SU-DHL-6 (cell line): Measurements from ENCODE around the gene CAMSAP1.

Experiments used
- EZH2phosphoT487 ChIP-seq: fragments of 200-600 bp; sonication (generic), shearing (Covaris generic); conservative IDR thresholded peaks from 2 replicates; pipeline ENCODE4 v1.6.1; 2018; ENCODE audit warnings: mild to moderate bottlenecking, antibody characterized with exemption, low read length, moderate library complexity, mixed read lengths
- TF ChIP-seq, protein P1 (sequence below): fragments of 200-600 bp; sonication (generic); IDR thresholded peaks from one replicate; pipeline ENCODE4 v1.5.1; 2017; ENCODE audit warnings: antibody characterized with exemption, mild to moderate bottlenecking, low read length, moderate library complexity; ENCODE audit not compliant: insufficient read depth, poor library complexity, severe bottlenecking

DNA sequence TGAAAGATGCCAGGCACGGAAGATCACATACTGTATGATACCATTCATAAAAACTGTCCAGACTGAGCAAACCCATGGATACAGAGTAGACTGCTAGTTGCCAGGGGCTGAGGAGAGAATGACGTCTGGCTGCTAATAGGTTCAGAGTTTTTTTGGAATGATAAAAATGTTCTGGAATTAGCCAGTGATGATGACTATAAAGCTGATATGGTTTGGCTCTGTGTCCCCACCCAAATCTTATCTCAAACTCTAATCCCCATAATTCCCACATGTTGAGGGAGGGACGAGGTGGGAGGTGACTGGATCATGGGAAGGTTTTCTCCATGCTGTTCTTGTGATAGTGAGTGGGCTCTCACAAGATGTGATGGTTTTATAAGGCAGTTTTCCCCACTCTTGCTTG is 37.4 kb downstream of the CAMSAP1 start:
- TF ChIP-seq, protein P1, sequence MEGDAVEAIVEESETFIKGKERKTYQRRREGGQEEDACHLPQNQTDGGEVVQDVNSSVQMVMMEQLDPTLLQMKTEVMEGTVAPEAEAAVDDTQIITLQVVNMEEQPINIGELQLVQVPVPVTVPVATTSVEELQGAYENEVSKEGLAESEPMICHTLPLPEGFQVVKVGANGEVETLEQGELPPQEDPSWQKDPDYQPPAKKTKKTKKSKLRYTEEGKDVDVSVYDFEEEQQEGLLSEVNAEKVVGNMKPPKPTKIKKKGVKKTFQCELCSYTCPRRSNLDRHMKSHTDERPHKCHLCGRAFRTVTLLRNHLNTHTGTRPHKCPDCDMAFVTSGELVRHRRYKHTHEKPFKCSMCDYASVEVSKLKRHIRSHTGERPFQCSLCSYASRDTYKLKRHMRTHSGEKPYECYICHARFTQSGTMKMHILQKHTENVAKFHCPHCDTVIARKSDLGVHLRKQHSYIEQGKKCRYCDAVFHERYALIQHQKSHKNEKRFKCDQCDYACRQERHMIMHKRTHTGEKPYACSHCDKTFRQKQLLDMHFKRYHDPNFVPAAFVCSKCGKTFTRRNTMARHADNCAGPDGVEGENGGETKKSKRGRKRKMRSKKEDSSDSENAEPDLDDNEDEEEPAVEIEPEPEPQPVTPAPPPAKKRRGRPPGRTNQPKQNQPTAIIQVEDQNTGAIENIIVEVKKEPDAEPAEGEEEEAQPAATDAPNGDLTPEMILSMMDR: no peak
- no peak for TF ChIP-seq EZH2phosphoT487
